ENCODE measurements around the gene RGL3. TPM values are rescaled to one million over a fixed set of nuclear protein-coding genes. Genes with fewer than 3 reads are reported as not detected.
A peak's percentile ranks its signal among the peaks of the same experiment; 100 is the strongest.

Gene RGL3
- total and polyA plus RNA-seq, 9 of the 15 experiments (the other 6 are each of a cell fraction or from before 2014, with no cell fraction given) = 0.12 to 0.61 (median 0.32) TPM; not detected in 4

- TF ChIP-seq FOXP4 (CRISPR knock-in tag; IDR thresholded peaks at IDR 0.05; ENCODE audit: borderline replicate concordance) = 0 out of 2 replicates have a peak, but pooled peaks have one; percentile 50
- TF ChIP-seq ZNF175 (CRISPR knock-in tag; IDR thresholded peaks at IDR 0.05; ENCODE audit: low read depth) = peak; percentile 80; the same call in 1 of the 2 replicates
- no peak for TF ChIP-seq ELK3 (CRISPR knock-in tag; IDR thresholded peaks at IDR 0.05)
- no peak for TF ChIP-seq DPF2 (IDR thresholded peaks at IDR 0.05)
- no peak for TF ChIP-seq ZKSCAN1 (IDR thresholded peaks at IDR 0.05; ENCODE audit: low read depth, low read length)
- no peak for TF ChIP-seq TCF3 (CRISPR knock-in tag; IDR thresholded peaks at IDR 0.05)
- peak; percentile 69 for TF ChIP-seq FOS (IDR thresholded peaks at IDR 0.05; ENCODE audit: extremely low read depth, insufficient read length)
- no peak for TF ChIP-seq SMARCA5 (IDR thresholded peaks at IDR 0.05)
- TF ChIP-seq CBX2 (IDR thresholded peaks at IDR 0.05; ENCODE audit: insufficient read depth, low read length, poor library complexity, severe bottlenecking) = no peak
- TF ChIP-seq POU5F1 (IDR thresholded peaks at IDR 0.05; ENCODE audit: borderline replicate concordance, low read depth, low read length, partially characterized antibody) = no peak
- peak; percentile 76 for TF ChIP-seq NEUROD1 (IDR thresholded peaks at IDR 0.05; ENCODE audit: borderline replicate concordance, low read depth, low read length, partially characterized antibody)
- TF ChIP-seq MTA1 (IDR thresholded peaks at IDR 0.05; ENCODE audit: borderline replicate concordance) = no peak
- TF ChIP-seq MXD1 (CRISPR knock-in tag; IDR thresholded peaks at IDR 0.05; ENCODE audit: borderline replicate concordance, poor library complexity, severe bottlenecking) = no peak
- TF ChIP-seq CBFA2T3 (IDR thresholded peaks at IDR 0.05) = no peak
- TF ChIP-seq CHD1 (IDR thresholded peaks at IDR 0.05; ENCODE audit: low read length) = no peak
- TF ChIP-seq ILK (tag; IDR thresholded peaks at IDR 0.05; ENCODE audit: borderline replicate concordance, low read depth) = no peak
- TF ChIP-seq ZNF239 (CRISPR knock-in tag; IDR thresholded peaks at IDR 0.05) = peak; percentile 49; the same call in 1 of the 2 replicates
- TF ChIP-seq, protein P1, sequence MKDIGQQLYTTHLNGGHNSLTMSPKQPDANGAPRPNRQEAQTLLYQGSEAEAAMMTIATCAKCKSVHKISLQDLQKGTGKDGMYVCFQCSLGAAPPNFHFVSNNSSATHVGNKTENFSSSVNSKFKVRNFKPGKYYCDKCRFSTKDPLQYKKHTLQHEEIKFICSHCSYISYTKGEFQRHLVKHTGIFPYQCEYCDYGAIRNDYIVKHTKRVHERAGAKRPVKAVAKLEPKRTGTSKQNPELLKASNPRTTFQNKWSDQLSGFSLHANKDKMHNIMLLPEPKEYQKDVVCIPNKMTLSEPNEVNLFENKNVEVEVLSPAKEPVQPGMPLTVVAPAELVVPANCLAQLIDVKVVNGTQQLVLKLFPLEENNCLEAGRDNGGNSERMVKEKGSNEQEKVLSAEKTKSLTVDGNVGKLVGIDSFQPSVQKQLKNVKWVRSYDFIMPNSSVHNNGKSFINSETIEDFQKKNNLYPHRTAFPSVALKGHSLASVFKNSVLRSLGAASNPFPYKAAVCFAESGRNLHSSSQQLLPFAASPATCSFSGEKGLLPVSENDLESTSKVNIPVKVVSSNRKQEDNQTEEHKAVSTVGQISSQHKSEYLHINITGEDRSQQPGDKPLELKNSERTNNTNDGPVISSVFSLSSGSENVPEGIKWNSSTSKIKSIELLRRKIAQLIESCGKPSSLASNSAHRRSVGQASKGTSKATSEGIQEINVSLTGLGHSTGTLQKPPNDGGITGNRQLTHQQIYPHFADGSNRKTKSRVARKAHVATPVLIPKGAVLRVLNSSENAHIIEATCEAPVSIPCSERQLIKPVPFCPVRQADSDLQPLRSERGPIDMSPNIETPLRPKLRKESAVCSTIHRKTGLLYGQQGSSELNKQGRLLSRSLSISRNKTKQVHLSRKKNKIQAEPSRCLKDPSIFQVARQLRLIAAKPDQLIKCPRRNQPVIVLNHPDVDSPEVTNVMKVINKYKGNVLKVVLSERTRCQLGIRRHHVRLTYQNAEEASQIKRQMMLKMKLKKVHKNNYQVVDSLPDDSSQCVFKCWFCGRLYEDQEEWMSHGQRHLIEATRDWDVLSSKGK (CRISPR knock-in tag; IDR thresholded peaks at IDR 0.05) = no peak
- no peak for TF ChIP-seq ZC3H4 (CRISPR knock-in tag; IDR thresholded peaks at IDR 0.05; ENCODE audit: borderline replicate concordance)
- TF ChIP-seq NFIC (IDR thresholded peaks at IDR 0.05) = 0 out of 2 replicates have a peak, but pooled peaks have one; percentile 19
- no peak for TF ChIP-seq ZFPM2 (CRISPR knock-in tag; IDR thresholded peaks at IDR 0.05)
Observed at GRCh38 chr19:11435057-11435832, 16.1 kb upstream of the RGL3 start, which contains the start of the genes ODAD3 and PRKCSH (continued).
